ENCODE measurements around the gene RNASE8. TPM values are rescaled to one million over a fixed set of nuclear protein-coding genes. Genes with fewer than 3 reads are reported as not detected.

RNASE8 gene
- total and polyA plus RNA-seq, 3 experiments from 2014 or later: not detected

DNA sequence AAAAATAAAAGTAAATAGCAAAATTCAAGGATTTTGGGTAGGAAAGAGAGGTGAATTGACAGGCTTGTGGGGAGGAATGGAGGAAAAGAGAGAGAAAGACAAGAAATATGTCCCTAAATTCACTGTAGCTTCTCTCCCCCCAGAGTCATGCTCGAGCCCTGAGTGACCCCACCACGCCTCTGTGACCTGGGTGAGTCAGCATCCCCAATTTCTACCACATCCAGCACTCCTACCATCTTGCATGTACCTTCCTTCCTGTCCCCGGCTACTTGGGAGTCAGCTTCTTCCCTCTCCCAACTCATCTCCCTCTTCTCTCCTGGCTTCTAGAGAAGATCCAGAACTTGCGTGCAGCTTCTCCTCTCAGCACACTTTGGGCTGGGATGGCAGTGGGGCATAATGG is 31.1 kb downstream of the RNASE8 start:
- ChIA-PET CTCF (interaction anchor here (1.1 to 5.5 kb wide), 7 partner anchors 12 to 74 kb away, joined by 3 to 89 read pairs (median 5); partner anchors contain the start of gene TMEM253), POLR2A (no interaction called here)
- no peak overlapping the region for H3K4me3 Mint-ChIP-seq
- no peaks in the 10 kb centered on the region for H3K27me3 ChIP-seq (ENCODE audit: insufficient read depth, low read length, poor library complexity, severe bottlenecking)
- no peak overlapping the region for H3K27ac ChIP-seq (ENCODE audit: low read depth, low read length)
- no peaks in the 10 kb centered on the region for H3K36me3 ChIP-seq (ENCODE audit: insufficient read depth, low read length)
- no peaks in the 10 kb centered on the region for H3K27me3 Mint-ChIP-seq
- H3K9me3 Mint-ChIP-seq: no peaks in the 10 kb centered on the region
- no peak overlapping the region for H3K4me3 ChIP-seq (ENCODE audit: low read length)
- peak overlapping the region; percentile 74 to 99 (median 95) for H3K27ac Mint-ChIP-seq
- H3K4me1 Mint-ChIP-seq: peaks cover 25 to 39% (median 34%) of the 10 kb centered on the region in 3 donors
- no peaks in the 10 kb centered on the region for H3K9me3 ChIP-seq (ENCODE audit: low read length)
- peaks cover 18% of the 10 kb centered on the region for H3K4me1 ChIP-seq (ENCODE audit: insufficient read depth, low read length)
- no peak for DNase-seq
- peaks cover 0 to 1% (median 0%) of the 10 kb centered on the region in 3 donors for H3K36me3 Mint-ChIP-seq

DNA sequence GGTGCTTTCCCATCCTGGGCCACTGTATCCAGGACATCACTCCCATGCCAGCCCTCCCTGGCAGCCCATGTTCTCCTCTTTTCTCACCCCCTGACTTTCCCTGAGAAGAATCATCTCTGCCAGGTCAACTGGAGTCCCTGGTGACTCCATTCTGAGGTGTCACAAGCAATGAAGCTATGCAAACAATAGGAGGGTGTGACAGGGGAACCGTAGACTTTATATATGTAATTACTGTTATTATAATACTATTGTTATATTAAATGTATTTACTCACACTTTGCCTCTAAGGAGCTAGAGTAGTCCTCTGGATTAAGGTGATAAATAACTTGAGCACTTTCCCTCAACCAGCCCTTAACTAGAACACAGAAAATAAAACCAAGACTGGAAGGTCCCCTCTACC is 31.6 kb downstream of the RNASE8 start:
- ChIA-PET CTCF (interaction anchor here (0.9 to 5.5 kb wide), 6 partner anchors 12 to 74 kb away, joined by 3 to 89 read pairs (median 5); partner anchors contain the start of gene TMEM253), POLR2A (no interaction called here)
- H3K36me3 ChIP-seq (ENCODE audit: insufficient read depth, low read length): no peaks in the 10 kb centered on the region
- no peak overlapping the region for H3K4me3 ChIP-seq (ENCODE audit: low read length)
- no peaks in the 10 kb centered on the region for H3K9me3 ChIP-seq (ENCODE audit: low read length)
- no peaks in the 10 kb centered on the region for H3K27me3 Mint-ChIP-seq
- H3K27ac ChIP-seq (ENCODE audit: low read depth, low read length): no peak overlapping the region
- H3K9me3 Mint-ChIP-seq: no peaks in the 10 kb centered on the region
- H3K4me1 ChIP-seq (ENCODE audit: insufficient read depth, low read length): peaks cover 18% of the 10 kb centered on the region
- H3K27me3 ChIP-seq (ENCODE audit: insufficient read depth, low read length, poor library complexity, severe bottlenecking): no peaks in the 10 kb centered on the region
- peaks cover 25 to 39% (median 34%) of the 10 kb centered on the region in 3 donors for H3K4me1 Mint-ChIP-seq
- H3K36me3 Mint-ChIP-seq: peaks cover 0 to 1% (median 0%) of the 10 kb centered on the region in 3 donors
- DNase-seq: no peak
- peak overlapping the region; percentile 74 to 99 (median 93) for H3K27ac Mint-ChIP-seq
- H3K4me3 Mint-ChIP-seq: peak overlapping the region in 1 of 7 donors; percentile 0

DNA sequence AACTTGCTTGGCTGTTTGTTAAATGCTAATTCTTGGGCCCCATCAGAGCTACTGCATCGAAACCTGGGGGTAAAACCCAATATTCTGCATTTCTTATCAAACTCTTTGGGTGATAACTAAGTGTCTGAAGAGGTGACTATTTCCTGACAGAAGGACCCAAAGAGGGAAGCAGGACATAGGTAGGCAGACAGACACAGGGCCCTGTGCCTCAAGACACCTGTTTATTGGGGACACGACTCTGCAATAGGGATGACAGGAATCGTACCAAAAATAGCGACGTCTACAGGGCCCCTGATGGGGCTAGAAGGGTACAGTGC is 32.2 kb downstream of the RNASE8 start:
- Histone ChIP-seq H3K4me1 (ENCODE audit: insufficient read depth, low read length) (peaks cover 18% of the 10 kb centered on the region), H3K27me3 (ENCODE audit: insufficient read depth, low read length, poor library complexity, severe bottlenecking) (no peaks in the 10 kb centered on the region), H3K9me3 (ENCODE audit: low read length) (no peaks in the 10 kb centered on the region), H3K36me3 (ENCODE audit: insufficient read depth, low read length) (no peaks in the 10 kb centered on the region), H3K27ac (ENCODE audit: low read depth, low read length) (no peak overlapping the region), H3K4me3 (ENCODE audit: low read length) (no peak overlapping the region)
- Mint-ChIP-seq H3K27me3 (no peaks in the 10 kb centered on the region), H3K4me1 (peaks cover 25 to 39% (median 34%) of the 10 kb centered on the region in 3 donors), H3K36me3 (peaks cover 0 to 1% (median 0%) of the 10 kb centered on the region in 3 donors), H3K4me3 (no peak overlapping the region), H3K27ac (peak overlapping the region in 7 of 8 donors; percentile 63 to 99 (median 93)), H3K9me3 (no peaks in the 10 kb centered on the region)
- ChIA-PET CTCF (interaction anchor here (0.9 to 5.5 kb wide), 5 partner anchors 12 to 75 kb away, joined by 3 to 89 read pairs (median 5); partner anchors contain the start of gene TMEM253), POLR2A (no interaction called here)
- no peak for DNase-seq

DNA sequence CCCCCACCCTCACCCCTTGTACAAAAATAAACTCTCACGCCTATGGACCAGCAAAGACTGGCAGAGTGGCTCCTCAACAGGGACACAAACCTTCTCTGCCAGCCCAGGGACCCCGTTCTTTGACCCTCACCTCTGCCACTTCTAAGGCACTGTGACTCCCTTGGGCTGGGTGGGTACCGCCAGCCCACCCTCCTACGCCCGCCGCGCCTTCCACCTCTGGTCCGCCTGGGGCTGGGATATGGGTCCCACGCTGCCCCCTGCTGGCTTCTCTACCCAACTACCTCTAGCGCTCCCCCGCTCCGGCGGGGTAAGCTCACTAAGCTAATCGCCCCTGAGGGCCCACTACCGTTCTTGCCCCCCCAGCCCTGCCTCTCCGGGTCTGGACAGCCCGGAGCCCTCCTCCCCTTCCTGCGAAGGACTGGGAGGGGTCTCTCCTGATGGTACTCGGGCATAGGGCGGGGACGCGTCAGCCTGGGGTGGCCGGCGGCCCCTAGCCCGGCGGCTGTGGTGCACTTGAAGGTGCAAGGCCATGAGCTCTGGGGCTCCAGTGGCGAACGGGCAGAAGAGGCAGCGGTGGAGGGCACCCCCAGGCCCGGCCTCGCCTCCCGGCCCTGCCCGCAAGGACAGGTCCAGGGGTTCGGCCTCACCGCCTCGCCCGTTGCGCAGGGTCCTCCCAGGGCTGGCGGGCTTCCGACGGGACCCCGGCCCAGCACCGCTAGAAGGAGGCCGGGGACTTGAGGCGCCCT is 32.7 kb downstream of the RNASE8 start:
- Mint-ChIP-seq H3K4me1 (peaks cover 25 to 39% (median 34%) of the 10 kb centered on the region in 3 donors), H3K9me3 (no peaks in the 10 kb centered on the region), H3K36me3 (peaks cover 0 to 1% (median 0%) of the 10 kb centered on the region in 3 donors), H3K27me3 (no peaks in the 10 kb centered on the region), H3K4me3 (no peak overlapping the region), H3K27ac (peak overlapping the region in 7 of 8 donors; percentile 54 to 97 (median 75))
- POLR2A ChIA-PET: no interaction called here
- no peaks in the 10 kb centered on the region for H3K36me3 ChIP-seq (ENCODE audit: insufficient read depth, low read length)
- H3K4me3 ChIP-seq (ENCODE audit: low read length): no peak overlapping the region
- peaks cover 18% of the 10 kb centered on the region for H3K4me1 ChIP-seq (ENCODE audit: insufficient read depth, low read length)
- no peaks in the 10 kb centered on the region for H3K9me3 ChIP-seq (ENCODE audit: low read length)
- DNase-seq: peak in 1 of 5 donors; percentile 51
- CTCF ChIA-PET: interaction anchor here (0.8 to 5.5 kb wide), 4 partner anchors 13 to 75 kb away, joined by 3 to 89 read pairs (median 15); partner anchors contain the start of gene TMEM253
- H3K27me3 ChIP-seq (ENCODE audit: insufficient read depth, low read length, poor library complexity, severe bottlenecking): no peaks in the 10 kb centered on the region
- no peak overlapping the region for H3K27ac ChIP-seq (ENCODE audit: low read depth, low read length)

DNA sequence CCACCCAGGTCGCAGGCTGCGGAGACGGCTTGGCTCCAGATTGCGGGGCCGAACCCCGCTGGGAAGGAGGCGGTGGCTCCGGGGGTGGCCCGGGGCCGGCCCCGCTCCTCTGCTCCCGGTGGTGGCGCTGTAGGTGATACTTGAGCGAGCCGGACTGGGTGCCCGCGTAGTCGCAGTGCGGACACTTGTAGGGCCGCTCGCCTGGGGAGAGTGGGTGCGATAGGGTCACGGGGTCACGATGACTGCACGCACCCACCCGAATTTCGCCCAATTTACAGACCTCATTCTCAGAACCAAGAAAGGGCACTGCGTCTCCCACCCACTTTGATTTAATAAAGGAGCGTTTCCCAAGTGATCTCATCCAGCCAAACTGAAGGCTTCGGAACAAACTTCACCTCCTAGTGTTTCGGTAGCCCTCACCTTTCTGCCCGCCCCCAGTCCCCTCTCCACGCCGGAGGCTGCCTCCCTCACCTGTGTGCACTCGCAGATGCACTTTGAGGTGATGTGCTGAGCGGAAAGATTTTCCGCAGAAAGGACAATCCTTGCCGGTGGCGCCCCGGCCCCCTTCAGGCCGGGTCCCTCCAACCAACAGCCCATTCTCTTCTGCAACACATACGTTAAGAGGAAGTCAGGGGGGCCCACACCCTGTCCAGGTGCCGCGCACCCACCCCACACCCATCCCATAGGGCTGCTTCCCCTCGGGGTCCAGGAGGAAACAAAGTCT is 33.5 kb downstream of the RNASE8 start:
- no peaks in the 10 kb centered on the region for H3K9me3 ChIP-seq (ENCODE audit: low read length)
- H3K4me1 ChIP-seq (ENCODE audit: insufficient read depth, low read length): peaks cover 18% of the 10 kb centered on the region
- Mint-ChIP-seq H3K4me3 (no peak overlapping the region), H3K36me3 (peaks cover 0 to 1% (median 0%) of the 10 kb centered on the region in 3 donors), H3K4me1 (peaks cover 25 to 35% (median 34%) of the 10 kb centered on the region in 3 donors), H3K27ac (peak overlapping the region in 5 of 8 donors; percentile 56 to 86 (median 66)), H3K27me3 (no peaks in the 10 kb centered on the region), H3K9me3 (no peaks in the 10 kb centered on the region)
- H3K27ac ChIP-seq (ENCODE audit: low read depth, low read length): no peak overlapping the region
- no peak overlapping the region for H3K4me3 ChIP-seq (ENCODE audit: low read length)
- POLR2A ChIA-PET: interaction anchor here (1.6 kb wide), 1 partner anchor 23 kb away, joined by 4 read pairs; no protein-coding TSS in a partner anchor
- no peak for DNase-seq
- H3K36me3 ChIP-seq (ENCODE audit: insufficient read depth, low read length): no peaks in the 10 kb centered on the region
- no peaks in the 10 kb centered on the region for H3K27me3 ChIP-seq (ENCODE audit: insufficient read depth, low read length, poor library complexity, severe bottlenecking)
- CTCF ChIA-PET: interaction anchor here (0.8 to 7.8 kb wide), 13 partner anchors 9 to 83 kb away, joined by 3 to 195 read pairs (median 8); partner anchors contain the start of genes RNASE13 and TMEM253

DNA sequence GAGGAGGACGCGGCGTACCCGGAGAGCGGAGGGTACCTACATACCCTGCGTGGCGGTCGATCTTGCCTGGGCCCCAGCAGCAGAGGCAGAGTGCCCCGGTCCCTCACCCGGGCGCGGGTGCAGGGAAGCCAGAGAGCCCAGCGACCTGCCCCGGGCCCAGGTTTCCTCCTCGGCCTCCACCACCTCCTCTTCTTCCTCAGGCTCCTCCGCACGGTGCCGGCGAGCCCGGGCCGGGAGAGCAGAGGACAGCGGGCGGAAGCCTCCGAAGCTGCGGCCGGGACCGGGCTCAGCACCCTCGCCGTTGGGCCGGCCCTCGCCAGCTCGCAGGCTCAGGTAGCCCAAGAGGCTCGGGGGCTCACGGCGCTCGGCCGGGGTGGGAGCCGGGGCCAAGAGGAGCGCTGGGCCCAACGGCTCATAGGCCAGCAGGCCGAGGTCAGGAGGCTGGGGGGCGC is 34.2 kb downstream of the RNASE8 start:
- Mint-ChIP-seq H3K27ac (peak overlapping the region in 2 of 8 donors; percentile 66 to 75), H3K4me1 (peaks cover 20 to 33% (median 29%) of the 10 kb centered on the region in 3 donors), H3K4me3 (no peak overlapping the region), H3K9me3 (no peaks in the 10 kb centered on the region), H3K27me3 (no peaks in the 10 kb centered on the region), H3K36me3 (peaks cover 0 to 1% (median 0%) of the 10 kb centered on the region in 3 donors)
- Histone ChIP-seq H3K4me1 (ENCODE audit: insufficient read depth, low read length) (peaks cover 15% of the 10 kb centered on the region), H3K9me3 (ENCODE audit: low read length) (no peaks in the 10 kb centered on the region), H3K27me3 (ENCODE audit: insufficient read depth, low read length, poor library complexity, severe bottlenecking) (no peaks in the 10 kb centered on the region), H3K27ac (ENCODE audit: low read depth, low read length) (no peak overlapping the region), H3K36me3 (ENCODE audit: insufficient read depth, low read length) (no peaks in the 10 kb centered on the region), H3K4me3 (ENCODE audit: low read length) (no peak overlapping the region)
- DNase-seq: no peak
- POLR2A ChIA-PET: interaction anchor here (1.2 to 2.3 kb wide), 3 partner anchors 12 to 77 kb away, joined by 3 to 11 read pairs (median 4); no protein-coding TSS in a partner anchor
- CTCF ChIA-PET: interaction anchor here (0.8 to 7.8 kb wide), 21 partner anchors 8 to 97 kb away, joined by 3 to 195 read pairs (median 6); partner anchors contain the start of genes ARHGEF40, RNASE13 and TMEM253

DNA sequence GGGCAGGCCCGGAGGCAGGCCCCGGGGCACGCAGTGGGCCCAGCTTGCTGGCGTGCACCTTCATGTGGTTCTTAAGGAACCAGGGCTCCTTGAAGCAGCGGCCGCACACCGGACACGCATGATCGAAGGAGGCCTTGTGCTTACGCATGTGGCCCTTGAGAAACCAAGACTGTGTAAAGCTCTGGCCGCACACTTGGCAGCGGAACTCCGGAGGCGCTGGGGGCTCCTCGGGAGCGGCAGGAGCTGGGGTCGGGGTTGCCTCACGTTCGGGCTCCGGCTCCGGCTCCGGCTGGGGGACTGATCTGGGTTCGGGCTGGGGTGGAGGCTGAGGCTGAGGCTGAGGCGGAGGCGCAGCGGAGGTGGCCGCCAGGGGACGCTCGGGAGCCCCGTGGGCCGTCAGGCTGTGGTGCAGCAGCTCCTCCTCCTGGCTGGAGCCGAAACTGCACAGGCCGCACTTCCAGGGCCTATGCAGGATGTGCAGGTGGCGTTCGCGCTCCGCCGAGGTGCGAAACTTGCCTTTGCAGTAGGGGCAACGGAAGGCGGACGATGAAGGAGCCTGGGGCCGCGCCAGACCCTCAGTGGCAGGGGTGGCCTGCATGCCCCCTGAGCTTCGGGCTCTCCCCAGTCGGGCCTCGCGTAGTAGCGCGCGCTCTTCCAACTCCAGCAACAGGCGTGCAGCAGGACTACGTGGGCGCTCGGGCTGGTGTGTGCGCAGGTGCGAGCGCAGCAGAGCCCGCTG is 34.8 kb downstream of the RNASE8 start:
- Mint-ChIP-seq H3K9me3 (no peaks in the 10 kb centered on the region), H3K4me1 (peaks cover 19 to 34% (median 23%) of the 10 kb centered on the region in 3 donors), H3K27ac (peak overlapping the region in 7 of 8 donors; percentile 52 to 94 (median 86)), H3K4me3 (no peak overlapping the region), H3K36me3 (peaks cover 0 to 1% (median 0%) of the 10 kb centered on the region in 3 donors), H3K27me3 (no peaks in the 10 kb centered on the region)
- Histone ChIP-seq H3K27ac (ENCODE audit: low read depth, low read length) (no peak overlapping the region), H3K4me1 (ENCODE audit: insufficient read depth, low read length) (peaks cover 9% of the 10 kb centered on the region), H3K36me3 (ENCODE audit: insufficient read depth, low read length) (no peaks in the 10 kb centered on the region), H3K27me3 (ENCODE audit: insufficient read depth, low read length, poor library complexity, severe bottlenecking) (no peaks in the 10 kb centered on the region), H3K9me3 (ENCODE audit: low read length) (no peaks in the 10 kb centered on the region), H3K4me3 (ENCODE audit: low read length) (no peak overlapping the region)
- ChIA-PET CTCF (interaction anchor here (0.8 to 7.8 kb wide), 29 partner anchors 8 to 120 kb away, joined by 3 to 195 read pairs (median 5); partner anchors contain the start of genes ARHGEF40, RNASE13 and TMEM253), POLR2A (interaction anchor here (1.1 to 2.3 kb wide), 4 partner anchors 12 to 78 kb away, joined by 3 to 11 read pairs (median 4); partner anchors contain the start of gene ARHGEF40)
- peak; percentile 86 to 93 (median 88) for DNase-seq

Measured in CD8-positive, alpha-beta memory T cell (primary cell).